Measurements from ENCODE around the gene C3orf22.
A peak's percentile ranks its signal among the peaks of the same experiment; 100 is the strongest.

C3orf22 gene

DNA sequence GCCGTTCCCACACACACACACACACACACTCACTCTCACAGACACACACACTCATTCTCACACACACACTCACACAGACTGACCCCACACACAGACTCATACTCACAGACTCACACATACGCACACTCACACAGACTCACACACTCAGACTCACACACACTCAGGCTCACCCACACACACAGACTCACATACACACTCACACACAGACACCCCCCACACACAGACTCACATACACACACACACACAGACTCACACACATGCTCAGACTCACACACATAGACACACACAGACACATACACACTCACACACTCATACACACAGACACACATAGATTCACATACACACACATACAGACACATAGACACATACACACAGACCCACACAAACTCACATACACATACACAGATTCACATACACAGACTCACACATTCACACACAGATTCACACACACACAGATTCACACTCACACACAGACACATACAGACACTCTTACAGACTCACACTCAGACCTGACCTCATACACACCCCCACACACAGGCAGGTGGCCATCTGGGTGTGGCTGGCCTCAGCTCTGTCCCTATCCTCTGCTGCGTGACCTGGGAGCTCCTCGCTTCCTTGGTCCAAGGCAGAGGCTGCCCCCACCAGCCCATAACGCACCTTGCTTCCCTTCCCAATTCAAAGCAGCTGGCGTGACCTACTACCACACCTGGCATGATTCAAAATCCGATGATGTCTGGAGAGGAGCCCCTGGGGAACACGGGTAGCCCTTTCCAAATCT is 1.9 kb downstream of the C3orf22 start:
- no peak for DNase-seq

DNA sequence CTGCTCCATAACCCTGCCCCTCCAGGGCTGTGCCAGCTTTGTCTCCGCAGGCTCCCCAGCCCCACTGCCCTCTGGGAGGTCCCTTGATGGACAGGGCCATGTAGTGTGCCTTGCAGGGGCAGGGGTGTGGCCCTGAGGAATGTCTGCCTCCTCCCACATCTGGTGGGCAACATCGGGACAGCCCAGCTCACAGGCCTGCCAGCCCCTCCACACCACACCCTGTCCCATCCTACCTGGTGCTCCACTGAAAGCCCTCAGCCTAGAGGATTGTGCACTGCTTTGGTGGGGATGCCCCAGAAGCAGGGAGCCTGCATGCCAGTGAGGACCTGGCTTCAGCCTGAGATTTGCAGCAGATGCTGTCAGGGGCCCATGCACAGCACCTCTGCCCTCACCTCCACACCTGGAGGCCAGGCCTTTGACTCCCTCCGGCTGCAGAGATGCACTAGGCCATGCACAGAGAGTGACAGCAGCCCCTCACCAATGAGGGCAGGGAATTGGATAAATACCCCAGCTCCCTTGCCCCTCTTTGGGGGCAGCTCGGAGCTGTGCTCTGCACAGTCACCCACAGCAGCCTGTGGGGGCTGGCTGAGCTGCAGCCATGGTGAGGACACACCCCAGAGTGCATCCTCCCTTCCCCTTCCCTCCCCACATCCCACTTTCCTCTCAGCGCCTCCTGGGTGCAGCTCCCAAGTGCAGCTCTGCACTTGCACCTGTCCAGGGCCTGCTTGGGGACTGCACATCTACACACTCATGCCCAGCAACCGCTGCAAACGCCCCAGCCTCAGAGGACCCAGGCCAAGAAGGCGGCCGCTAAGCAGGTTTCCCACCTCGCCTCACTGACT is 2.7 kb downstream of the C3orf22 start:
- no peak for DNase-seq

DNA sequence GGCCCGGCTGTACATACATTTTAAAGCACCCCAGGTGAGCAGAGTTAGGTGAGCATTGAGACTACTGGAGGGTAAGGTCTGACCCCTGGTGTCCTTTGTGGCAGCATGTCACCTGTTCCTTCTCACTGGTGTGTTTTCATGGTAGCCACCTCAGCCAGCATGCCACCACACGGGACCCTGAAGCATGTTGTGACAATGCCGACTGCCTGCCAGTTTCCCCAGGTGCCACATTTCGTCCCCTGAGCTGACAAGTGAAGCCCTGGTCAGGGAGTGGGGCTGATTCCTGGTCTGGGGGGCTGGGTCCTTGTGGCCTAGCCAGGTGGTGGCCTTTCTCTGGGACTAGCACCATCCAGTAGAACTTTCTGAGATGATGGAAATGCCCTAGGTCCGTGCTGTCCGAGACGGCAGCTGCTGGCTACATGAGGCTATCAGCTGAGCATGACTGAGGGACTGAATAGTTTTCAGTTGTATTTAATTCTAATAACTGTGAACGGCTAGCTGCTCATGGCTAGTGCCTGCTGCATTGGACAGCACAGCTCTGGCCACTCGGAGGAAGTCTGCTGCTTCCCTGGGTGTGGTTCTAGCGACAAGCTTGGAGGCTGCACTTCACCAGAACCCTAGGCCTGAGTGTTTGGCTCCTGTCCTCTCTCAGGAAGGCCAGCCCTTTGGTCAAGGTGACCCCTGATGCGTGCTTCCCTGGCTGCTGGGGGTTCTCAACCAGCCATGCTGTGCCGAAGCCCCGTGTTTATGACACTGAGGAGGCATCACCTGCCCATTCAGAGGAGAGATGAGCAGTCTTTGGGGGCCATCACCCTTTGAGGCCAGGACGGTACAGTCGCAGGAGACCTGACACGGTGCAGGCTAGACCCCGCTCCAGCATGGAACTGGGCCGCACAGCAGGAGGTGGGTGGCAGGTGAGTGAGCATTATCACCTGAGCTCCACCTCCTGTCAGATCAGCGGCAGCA is 3.9 kb downstream of the C3orf22 start:
- DNase-seq, result peak; percentile 22

DNA sequence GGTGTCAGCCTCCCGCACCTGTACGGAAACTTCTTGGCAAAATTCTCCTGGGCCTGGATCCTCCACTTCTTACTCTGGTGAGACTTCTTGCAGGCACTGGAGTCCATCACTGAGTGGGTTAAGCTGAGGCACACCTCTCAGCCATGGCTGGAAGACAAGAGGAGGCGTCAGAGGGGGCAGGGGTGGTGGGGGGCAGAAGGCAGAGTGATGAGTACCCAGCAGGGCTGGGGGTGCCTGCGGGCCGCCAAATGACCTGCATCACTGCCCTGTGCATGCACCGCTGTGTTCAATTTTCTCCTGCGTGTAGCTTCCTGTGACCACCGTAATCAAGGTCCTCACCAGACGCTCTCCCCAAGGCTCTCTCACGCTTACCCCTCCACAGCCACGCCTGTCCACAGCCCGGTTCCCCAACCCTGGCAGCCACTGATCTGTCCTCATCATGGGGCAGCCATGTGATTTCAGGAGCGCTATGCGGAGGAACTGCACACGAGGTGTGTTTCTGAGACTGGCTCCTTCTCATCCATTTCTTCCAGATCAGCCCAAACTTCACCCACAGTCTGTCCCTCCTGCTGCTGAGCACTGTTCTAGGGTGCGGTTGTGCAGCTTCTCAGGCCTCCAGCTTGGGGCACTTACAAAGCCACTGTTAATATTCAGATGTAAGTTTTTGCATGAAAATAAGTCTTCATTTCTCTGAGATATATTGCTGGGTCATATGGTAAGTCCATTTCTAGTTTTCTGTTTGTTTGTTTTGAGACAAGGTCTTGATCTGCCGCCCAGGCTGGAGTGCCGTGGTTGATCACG is 5.2 kb downstream of the C3orf22 start:
- DNase-seq, result peak; percentile 24

DNA sequence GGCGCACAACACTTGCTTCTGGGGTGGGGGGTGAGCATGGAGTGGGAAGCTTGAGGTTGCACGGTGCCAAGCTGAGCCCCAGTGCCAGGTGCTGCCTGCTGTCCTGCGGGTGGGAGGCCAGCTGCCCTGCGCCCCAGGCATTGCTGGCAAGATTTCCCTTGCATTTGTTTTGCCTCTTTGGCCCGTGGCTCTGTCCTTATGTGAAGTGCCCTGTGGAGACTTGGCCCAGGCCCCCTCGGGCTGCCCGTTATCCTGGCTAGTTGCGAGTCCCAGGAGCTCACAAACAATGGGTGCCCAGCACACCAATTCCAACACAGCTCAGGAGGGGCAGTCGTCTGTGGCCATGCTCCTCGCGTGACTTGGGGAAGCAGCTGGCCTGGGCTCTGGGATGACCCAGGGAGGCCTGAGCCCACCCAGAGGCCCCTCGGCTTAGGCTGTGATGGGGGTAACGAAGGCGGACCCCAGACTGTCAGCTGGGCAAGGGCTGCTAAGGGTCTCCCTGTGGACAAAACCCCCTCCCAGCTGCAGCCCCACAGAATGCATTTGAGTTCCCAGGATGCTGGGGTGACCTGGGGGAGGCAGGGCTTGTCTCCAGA is 5.9 kb downstream of the C3orf22 start:
- no peak for DNase-seq

DNA sequence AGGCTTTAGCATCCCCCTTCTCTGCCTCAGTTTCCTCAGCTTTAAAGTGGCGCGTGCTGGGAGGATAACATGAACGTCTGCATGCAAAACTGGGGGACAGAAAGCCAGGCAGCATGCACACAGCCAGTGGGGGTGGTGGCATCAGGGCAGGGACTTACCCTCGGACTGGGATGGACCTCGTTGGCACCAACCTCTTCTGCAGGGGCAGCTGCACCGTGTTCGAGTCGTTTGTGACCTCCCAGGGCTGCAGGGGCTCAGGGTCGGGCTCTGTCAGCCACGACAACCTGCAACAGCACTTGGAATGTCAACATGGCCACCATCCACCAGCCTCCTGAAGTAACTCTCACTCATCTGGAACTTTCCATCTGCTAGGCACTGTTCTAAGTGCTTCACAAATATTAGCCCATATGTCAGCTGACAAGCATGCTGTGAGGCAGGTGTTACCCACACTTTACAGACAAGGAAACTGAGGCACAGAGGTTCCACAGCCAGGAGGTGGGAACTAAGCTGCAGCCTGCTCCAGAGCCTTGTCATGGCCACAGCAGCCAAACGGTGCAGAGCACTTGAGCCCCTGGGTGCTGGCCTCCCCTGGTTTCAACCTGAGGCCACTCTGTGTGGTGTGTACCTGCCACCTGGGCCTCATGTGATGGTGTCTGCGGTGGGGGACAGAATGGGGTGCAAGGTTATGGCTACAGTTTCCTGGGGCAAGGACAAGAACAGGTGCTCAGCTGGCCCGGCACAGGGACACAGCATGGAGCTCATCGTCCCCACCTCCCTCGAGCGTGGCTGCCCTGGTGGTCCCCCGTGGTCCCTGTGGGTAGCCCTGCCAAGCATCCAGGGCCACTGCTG is 6.7 kb downstream of the C3orf22 start:
- DNase-seq, result no peak

DNA sequence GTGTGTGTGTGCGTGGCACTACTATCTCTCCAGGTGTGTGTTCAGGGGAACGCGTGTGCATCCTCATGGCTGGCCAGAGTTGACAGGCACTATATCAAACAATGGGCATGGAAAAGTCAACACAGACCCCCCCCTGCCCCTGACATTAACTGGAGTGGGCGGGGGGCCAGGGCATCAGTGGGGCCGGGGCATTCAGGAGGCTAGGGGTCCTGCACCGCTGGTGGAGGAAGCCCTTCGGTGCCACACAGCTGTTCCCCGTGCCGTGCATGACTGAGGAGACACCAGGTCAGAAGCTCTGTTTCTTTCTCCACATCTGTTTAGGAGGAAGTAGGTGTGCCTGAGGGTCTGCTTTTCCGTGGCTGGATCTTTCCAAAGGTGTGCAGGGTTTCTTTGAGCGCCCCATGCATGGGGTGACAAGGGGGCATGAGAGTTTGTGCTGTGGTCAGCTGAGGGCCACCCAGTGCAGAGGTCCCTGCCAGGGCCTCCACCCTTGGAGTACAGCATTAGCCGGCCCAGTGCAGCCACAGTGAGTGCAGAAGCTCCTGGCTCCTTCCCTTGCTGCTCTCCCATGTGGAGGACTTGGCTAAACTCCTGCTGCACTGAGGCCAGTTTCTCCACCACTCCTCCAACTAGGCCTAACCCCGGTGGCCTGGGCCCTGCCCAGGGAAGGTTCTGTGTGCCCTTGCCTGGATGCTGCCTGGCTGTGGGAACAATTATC is 7.5 kb downstream of the C3orf22 start:
- DNase-seq, result no peak

DNA sequence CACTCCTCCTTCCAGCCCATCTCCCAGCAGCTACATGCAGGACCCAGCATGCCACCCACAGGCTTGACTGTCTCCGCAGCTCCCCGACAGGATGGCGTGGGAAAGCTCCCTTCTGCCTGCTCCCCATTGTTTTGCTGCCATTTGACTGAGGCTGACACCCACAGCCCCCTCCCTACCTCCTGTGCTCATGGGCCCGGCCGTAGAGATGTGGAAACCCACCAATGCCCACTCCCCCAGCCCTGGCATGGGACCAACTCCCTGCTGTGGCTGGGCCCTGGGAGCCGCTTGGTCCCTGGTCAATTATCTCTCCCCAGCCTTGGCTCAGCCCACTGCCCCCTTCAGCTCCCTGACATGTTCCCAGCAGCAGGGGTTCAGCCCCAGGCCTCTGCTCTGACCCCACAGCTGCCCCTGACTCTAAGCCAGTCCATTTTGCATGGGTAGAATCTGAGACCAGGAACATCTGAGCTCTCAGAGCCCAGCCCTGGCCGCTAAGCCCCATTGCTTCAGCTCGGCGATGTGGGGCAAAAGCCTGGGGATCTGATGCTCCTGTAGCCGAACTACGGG is 8.2 kb downstream of the C3orf22 start:
- DNase-seq, result no peak

DNA sequence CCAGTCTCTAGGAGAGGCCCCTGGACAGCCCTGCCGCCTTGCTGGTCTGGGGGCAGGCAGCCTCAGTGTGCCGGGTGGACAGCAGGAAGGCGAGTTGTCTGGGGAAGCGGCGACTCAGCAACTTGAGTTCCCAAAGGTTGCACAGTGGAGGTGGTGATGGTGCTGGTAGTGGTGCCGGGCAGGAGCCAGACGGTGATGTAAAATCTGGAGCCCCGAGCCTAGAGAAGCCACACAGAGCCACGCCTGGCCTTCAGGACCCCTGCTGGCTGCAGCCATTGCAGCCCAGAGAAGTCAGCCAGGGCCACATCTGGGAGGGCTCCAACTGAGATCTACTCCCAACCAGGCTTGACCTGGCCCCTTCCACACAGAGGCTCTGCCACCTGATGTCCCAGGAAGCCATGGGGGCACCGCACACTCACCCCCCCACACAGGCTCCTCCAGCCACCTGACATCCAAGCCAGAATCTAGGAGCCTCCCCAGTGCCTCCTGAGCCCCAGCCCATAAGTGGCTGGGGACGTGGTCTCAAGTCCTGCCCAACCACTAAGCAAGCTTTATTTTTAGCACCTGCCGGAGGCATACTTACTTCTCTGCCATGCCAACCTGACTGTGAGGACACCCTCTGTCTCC is 8.8 kb downstream of the C3orf22 start:
- DNase-seq, result no peak

DNA sequence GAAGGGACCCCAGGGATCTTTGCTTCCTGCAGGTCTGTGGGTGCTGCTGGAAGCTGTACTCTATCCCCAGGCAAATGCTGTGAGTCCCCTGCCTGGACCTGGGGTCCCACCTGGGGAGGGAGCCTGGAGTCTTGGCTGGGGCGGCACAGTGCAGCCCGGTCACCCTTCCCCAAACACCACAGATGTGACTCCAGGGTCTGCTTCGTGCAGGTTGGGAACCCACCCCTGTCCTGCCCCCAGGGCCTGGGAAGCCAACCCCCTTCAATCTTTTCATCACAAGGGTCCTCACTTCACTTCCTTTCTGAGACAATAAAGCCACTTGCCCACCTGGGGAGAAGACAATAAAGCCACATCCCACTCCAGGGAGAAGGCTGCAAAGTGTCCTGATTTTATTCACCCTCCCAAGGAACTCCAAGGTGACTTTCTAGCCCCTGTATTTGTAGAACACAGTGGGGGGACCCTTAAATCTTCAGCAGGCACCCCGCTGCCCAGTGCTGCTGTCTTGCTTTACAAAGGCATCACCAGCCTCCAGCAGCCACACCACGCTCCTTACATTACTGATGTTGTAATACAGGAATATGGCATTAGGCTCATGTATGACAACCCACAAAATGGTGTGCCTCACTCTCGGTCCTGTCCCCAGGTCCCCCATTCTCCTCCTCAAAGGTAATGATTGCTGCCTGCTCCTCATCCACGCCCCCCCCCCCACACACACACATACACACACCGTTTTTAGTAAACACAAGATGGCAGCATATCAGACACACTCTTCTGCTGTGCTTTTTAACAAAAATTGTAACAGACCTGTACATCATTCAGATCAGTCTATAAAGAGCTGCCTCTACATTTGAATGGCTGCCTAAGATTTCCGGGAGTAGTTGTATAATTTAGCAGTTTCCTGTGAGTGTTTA is 9.9 kb downstream of the C3orf22 start:
- DNase-seq, result no peak

DNA sequence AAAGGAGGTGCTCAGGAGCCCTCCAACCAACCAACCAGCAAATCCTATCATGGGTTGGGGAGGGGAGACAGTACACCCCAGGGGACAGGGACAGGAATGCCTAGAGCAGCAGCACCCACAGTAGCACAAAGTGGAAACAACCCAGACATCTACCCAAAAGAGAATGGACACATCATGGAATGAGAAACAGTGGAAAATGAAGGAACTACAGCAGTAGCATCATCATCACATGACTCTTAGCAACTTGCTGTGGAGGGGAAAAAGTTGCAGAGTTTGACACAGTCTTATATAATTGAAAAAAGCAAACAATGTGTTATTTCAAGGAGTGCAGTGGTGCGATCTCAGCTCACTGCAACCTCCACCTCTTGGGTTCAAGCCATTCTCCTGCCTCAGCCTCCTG is 11.0 kb downstream of the C3orf22 start:
- no peak for DNase-seq

DNA sequence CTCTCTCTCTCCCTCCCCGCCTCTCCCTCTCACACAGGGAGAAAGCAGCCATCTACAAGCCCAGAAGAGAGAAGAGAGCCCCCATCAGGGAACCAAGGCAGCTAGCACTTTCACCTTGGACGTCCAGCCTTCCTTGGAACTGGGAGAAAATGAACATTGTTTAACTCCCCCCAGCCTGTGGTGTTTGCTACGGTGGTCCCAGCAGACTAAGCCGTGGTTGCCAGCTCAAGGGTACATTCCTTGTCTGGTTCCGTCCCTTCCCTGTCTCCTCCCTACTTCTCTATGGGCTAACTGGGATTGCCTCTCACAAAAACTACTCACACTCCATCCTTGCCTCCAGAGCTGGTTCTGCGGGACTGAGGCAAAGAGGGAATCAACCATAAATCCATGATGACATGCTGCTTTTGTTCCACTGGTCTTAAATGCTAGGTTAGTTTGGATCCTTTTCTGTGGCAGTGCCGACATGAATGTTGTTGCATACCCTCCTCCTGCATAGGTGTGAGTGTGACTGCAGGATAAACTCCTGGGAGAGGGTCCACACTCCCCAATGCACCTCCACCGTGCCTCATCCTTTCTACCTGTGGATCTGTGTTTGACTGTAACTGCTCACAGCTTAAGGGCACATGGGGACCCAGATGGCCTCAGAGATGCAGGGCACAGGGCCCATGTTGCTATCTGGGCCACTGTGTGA is 12.0 kb downstream of the C3orf22 start:
- peak; percentile 5 for DNase-seq

DNA sequence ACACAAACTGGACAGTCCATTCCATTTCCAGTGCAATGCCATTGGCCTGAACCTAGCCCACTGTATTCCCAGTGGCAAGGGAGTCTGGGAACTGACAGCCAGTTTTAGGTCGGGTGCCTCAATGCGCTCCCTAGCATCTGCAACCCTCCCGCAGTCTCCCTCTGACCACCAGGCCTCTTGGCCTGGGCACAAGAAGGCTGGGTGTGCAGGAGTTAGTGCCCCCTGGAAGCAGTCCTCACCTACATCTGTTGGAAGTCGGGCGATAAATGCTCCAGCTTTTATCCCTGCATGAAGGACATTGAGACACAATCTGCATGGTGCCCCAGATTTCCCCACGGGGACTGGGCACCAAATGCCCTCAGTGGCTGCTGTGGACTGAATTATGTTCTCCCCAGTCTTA is 12.7 kb downstream of the C3orf22 start:
- DNase-seq, result no peak

DNA sequence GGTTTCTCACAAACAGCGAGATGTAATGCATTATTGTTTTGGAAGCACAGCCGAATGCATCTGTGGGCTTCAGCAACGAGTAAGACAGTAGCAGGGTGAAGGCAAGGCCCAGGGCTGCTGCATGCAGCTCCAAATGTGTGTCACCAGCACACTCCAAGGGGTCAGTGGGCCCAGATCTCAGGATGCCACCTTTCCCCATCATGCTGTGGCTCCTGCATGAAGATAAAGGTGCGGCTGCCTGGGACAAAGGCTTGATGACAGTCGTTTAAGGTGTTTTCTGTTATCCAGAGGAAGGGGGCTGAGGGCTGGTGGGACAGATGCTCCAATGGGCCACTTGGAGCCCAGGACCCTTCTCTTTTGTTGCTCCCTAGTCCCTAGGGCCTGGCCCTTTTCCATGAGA is 13.2 kb downstream of the C3orf22 start:
- no peak for DNase-seq

DNA sequence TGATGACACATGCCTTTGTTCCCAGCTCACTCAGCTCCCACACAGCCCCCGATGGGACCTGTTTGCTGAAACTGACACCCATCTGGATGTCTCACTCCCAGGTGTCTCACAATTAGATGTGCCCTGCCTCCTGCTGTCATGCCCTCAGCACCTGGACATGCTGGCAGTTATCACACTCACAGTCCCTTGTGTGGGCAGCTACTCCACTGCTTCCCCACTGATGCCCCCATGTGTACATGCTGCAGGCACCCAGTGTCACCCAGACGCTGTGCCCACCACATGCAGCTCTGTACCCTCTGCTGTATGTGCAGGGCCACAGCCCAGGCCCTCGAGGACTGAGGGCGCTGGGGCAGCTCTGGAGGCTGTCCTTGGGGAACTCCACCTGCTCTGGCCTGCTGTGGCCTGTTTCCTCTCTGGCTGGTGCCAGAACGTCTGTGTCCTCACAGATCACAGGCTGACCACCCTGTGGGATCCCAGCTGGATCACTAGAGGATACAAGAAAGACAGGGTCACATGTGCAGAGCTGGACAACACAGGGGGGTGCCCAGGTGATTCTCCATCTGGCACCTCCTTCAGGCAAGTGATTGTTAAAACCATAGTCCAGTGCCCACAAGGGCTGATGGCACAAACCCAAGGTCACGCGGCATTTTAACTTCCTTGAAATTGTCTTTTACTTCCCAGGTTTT is 14.0 kb downstream of the C3orf22 start:
- DNase-seq, result no peak

DNA sequence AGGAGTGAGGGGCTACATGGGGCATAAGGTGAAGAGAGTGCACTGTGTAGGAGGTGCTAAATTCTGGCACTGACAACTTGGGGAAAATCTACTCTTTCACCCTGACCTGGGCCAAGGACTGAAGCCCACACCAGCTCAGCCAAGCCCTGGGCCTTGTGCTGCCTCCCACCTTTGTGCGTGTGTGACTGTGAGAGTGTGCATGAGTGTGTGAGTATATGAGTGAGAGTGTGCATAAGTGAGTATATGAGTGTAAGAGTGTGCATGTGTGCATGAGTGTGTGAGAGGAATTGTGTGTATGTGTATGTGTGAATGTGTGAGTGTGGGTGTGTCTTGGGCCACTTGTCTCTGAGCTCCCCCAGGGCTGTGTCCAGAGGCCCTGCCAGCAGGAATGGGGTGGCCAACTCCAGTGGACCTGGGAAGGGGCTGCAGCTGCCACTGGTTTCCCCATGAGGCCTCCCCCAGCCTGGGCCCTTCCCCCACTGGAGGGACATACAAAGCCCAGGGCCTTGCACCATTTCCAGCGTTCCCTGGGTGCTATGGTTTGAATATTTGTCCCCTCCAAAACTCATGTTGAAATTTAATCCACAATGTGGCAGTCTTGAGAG is 15.2 kb downstream of the C3orf22 start:
- no peak for DNase-seq
